Measurements from ENCODE around the gene KCNQ1. TPM values are rescaled to one million over a fixed set of nuclear protein-coding genes. Genes with fewer than 3 reads are reported as not detected.

Gene KCNQ1
- total RNA-seq, 4 donors from 2014 or later, result 0.89 to 2.2 (median 1.3) TPM

GRCh38 chr11:2641623-2642022 is 196.8 kb downstream of the KCNQ1 start:
- no peak overlapping the region for H3K27ac ChIP-seq
- no peaks in the 10 kb centered on the region for H3K27me3 ChIP-seq
- WGBS, result 84% methylated on average over 1 of the region's 1 CpG
- no peaks in the 10 kb centered on the region for H3K36me3 ChIP-seq
- no peaks in the 10 kb centered on the region for H3K4me1 ChIP-seq
- no peak overlapping the region for H3K4me3 ChIP-seq
- no peak for TF ChIP-seq CTCF (IDR thresholded peaks at IDR 0.05)
- TF ChIP-seq POLR2A (IDR thresholded peaks at IDR 0.05), result no peak
- TF ChIP-seq POLR2AphosphoS5 (IDR thresholded peaks at IDR 0.05), result no peak
- TF ChIP-seq EP300 (IDR thresholded peaks at IDR 0.05), result no peak
- H3K9me3 ChIP-seq, result peaks cover 21% of the 10 kb centered on the region
- DNase-seq (ENCODE audit: low spot score in 2 of 2), result no peak

GRCh38 chr11:2643746-2644145 is 198.9 kb downstream of the KCNQ1 start:
- Histone ChIP-seq H3K4me3 (no peak overlapping the region), H3K36me3 (no peaks in the 10 kb centered on the region), H3K9me3 (peaks cover 30% of the 10 kb centered on the region), H3K27ac (no peak overlapping the region), H3K4me1 (no peaks in the 10 kb centered on the region), H3K27me3 (no peaks in the 10 kb centered on the region)
- no peak for DNase-seq (ENCODE audit: low spot score in 2 of 2)
- no peak for TF ChIP-seq POLR2AphosphoS5 (IDR thresholded peaks at IDR 0.05)
- WGBS, result 92% methylated on average over 3 of the region's 3 CpGs

GRCh38 chr11:2644844-2645778 is 200.3 kb downstream of the KCNQ1 start:
- Histone ChIP-seq H3K9me3 (peaks cover 30% of the 10 kb centered on the region), H3K27ac (no peak overlapping the region), H3K4me1 (no peaks in the 10 kb centered on the region), H3K27me3 (no peaks in the 10 kb centered on the region), H3K4me3 (no peak overlapping the region), H3K36me3 (no peaks in the 10 kb centered on the region)
- DNase-seq (ENCODE audit: low spot score in 2 of 2), result no peak
- 100% methylated on average over 3 of the region's 4 CpGs for WGBS
- TF ChIP-seq EP300 (IDR thresholded peaks at IDR 0.05), result no peak
- no peak for TF ChIP-seq POLR2A (IDR thresholded peaks at IDR 0.05)
- TF ChIP-seq CTCF (IDR thresholded peaks at IDR 0.05), result no peak
- no peak for TF ChIP-seq POLR2AphosphoS5 (IDR thresholded peaks at IDR 0.05)

GRCh38 chr11:2645779-2646118 is 200.9 kb downstream of the KCNQ1 start:
- WGBS, result 91% methylated on average over 1 of the region's 1 CpG
- peaks cover 35% of the 10 kb centered on the region for H3K9me3 ChIP-seq

GRCh38 chr11:2647167-2647566 is 202.4 kb downstream of the KCNQ1 start:
- H3K4me1 ChIP-seq, result no peaks in the 10 kb centered on the region
- no peaks in the 10 kb centered on the region for H3K36me3 ChIP-seq
- peaks cover 30% of the 10 kb centered on the region for H3K9me3 ChIP-seq
- WGBS, result 92% methylated on average over 1 of the region's 1 CpG
- H3K27ac ChIP-seq, result no peak overlapping the region
- TF ChIP-seq POLR2A (IDR thresholded peaks at IDR 0.05) (no peak), CTCF (IDR thresholded peaks at IDR 0.05) (no peak), EP300 (IDR thresholded peaks at IDR 0.05) (no peak), POLR2AphosphoS5 (IDR thresholded peaks at IDR 0.05) (no peak)
- DNase-seq (ENCODE audit: low spot score in 2 of 2), result no peak
- no peak overlapping the region for H3K4me3 ChIP-seq
- no peaks in the 10 kb centered on the region for H3K27me3 ChIP-seq

More at GRCh38 chr11:2645779-2646118, 200.9 kb downstream of the KCNQ1 start:
- Histone ChIP-seq H3K4me1 (no peaks in the 10 kb centered on the region), H3K27me3 (no peaks in the 10 kb centered on the region), H3K36me3 (no peaks in the 10 kb centered on the region), H3K27ac (no peak overlapping the region), H3K4me3 (no peak overlapping the region)
- TF ChIP-seq POLR2A (IDR thresholded peaks at IDR 0.05) (no peak), EP300 (IDR thresholded peaks at IDR 0.05) (no peak), POLR2AphosphoS5 (IDR thresholded peaks at IDR 0.05) (no peak), CTCF (IDR thresholded peaks at IDR 0.05) (no peak)
- no peak for DNase-seq (ENCODE audit: low spot score in 2 of 2)
